Measurements from ENCODE around the gene CT45A9. TPM values are rescaled to one million over a fixed set of nuclear protein-coding genes. Genes with fewer than 3 reads are reported as not detected.
"Not testable (repeated sequence)": the region's sequence is repeated elsewhere in the genome, so short reads cannot be mapped to it uniquely, and the experiment has no call there.

Gene CT45A9
- total RNA-seq, 2 donors from 2014 or later, result not detected

GRCh38 chrX:135890087-135890585, 18.5 kb upstream of the CT45A9 start:
- no peak overlapping the region for H3K4me3 ChIP-seq
- ATAC-seq, result no peak
- no peak for TF ChIP-seq CTCF (IDR thresholded peaks at IDR 0.05)
- WGBS, 2 donors, result 73 to 83% methylated on average over 5 to 12 of the region's 14 CpGs
- intact Hi-C loops (cut with DNase I), result no loop called here
- H3K9me3 ChIP-seq, result no peaks in the 10 kb centered on the region
- H3K4me1 ChIP-seq, result no peaks in the 10 kb centered on the region
- DNase-seq, result no peak
- H3K27ac ChIP-seq, result no peak overlapping the region
- H3K27me3 ChIP-seq, result no peaks in the 10 kb centered on the region
- no peaks in the 10 kb centered on the region for H3K36me3 ChIP-seq (replicated peaks in 1 of 2; ENCODE audit: insufficient read depth in 1 of 2, low read depth in 2 of 2)

GRCh38 chrX:135888976-135889375, 17.4 kb upstream of the CT45A9 start:
- H3K9me3 ChIP-seq; ATAC-seq; H3K27ac ChIP-seq; H3K27me3 ChIP-seq; H3K36me3 ChIP-seq (replicated peaks in 1 of 2; ENCODE audit: insufficient read depth in 1 of 2, low read depth in 2 of 2); DNase-seq; H3K4me1 ChIP-seq; intact Hi-C loops (cut with DNase I); H3K4me3 ChIP-seq: not testable (repeated sequence)
- 68 to 72% methylated on average over 5 of the region's 15 CpGs for WGBS, 2 donors

- 77% methylated on average over 10 of the region's 18 CpGs; no CpG with 5 or more reads in 1 of the 2 donors for WGBS, 2 donors
- H3K9me3 ChIP-seq; ATAC-seq; DNase-seq; H3K36me3 ChIP-seq (replicated peaks in 1 of 2; ENCODE audit: insufficient read depth in 1 of 2, low read depth in 2 of 2); H3K4me1 ChIP-seq; H3K27me3 ChIP-seq; H3K4me3 ChIP-seq; H3K27ac ChIP-seq; intact Hi-C loops (cut with DNase I): not testable (repeated sequence)
Measured at GRCh38 chrX:135888230-135888629, 16.6 kb upstream of the CT45A9 start.

- DNase-seq; H3K36me3 ChIP-seq (replicated peaks in 1 of 2; ENCODE audit: insufficient read depth in 1 of 2, low read depth in 2 of 2); intact Hi-C loops (cut with DNase I); H3K27ac ChIP-seq; H3K9me3 ChIP-seq; ATAC-seq; H3K4me3 ChIP-seq; H3K4me1 ChIP-seq; H3K27me3 ChIP-seq: not testable (repeated sequence)
- 26 to 44% methylated on average over 4 of the region's 5 CpGs for WGBS, 2 donors
Measured at GRCh38 chrX:135882741-135883140, 11.1 kb upstream of the CT45A9 start.

- DNase-seq; H3K27ac ChIP-seq; H3K9me3 ChIP-seq; H3K36me3 ChIP-seq (replicated peaks in 1 of 2; ENCODE audit: insufficient read depth in 1 of 2, low read depth in 2 of 2); H3K4me3 ChIP-seq; ATAC-seq; H3K27me3 ChIP-seq; H3K4me1 ChIP-seq; intact Hi-C loops (cut with DNase I): not testable (repeated sequence)
- WGBS, 2 donors, result no CpG with 5 or more reads among the region's 17 CpGs
Measured at GRCh38 chrX:135854438-135854837, 17.2 kb downstream of the CT45A9 start, which contains the start of gene CT45A8. TSS of gene CT45A8 (minus strand) at chrX:135854538. CDS start at chrX:135850783, 3,755 bp downstream.

GRCh38 chrX:135837180-135837579, 34.4 kb downstream of the CT45A9 start, which contains the start of gene CT45A7:
TSS of gene CT45A7 (minus strand) at chrX:135837280. CDS start at chrX:135833533, 3,747 bp downstream.
- H3K9me3 ChIP-seq; intact Hi-C loops (cut with DNase I); H3K4me1 ChIP-seq; H3K27me3 ChIP-seq; ATAC-seq; H3K27ac ChIP-seq; DNase-seq; H3K36me3 ChIP-seq (replicated peaks in 1 of 2; ENCODE audit: insufficient read depth in 1 of 2, low read depth in 2 of 2); H3K4me3 ChIP-seq: not testable (repeated sequence)
- WGBS, 2 donors, result no CpG with 5 or more reads among the region's 17 CpGs

- intact Hi-C loops (cut with DNase I); H3K9me3 ChIP-seq; H3K4me3 ChIP-seq; H3K27ac ChIP-seq; ATAC-seq; H3K27me3 ChIP-seq; H3K4me1 ChIP-seq; DNase-seq; H3K36me3 ChIP-seq (replicated peaks in 1 of 2; ENCODE audit: insufficient read depth in 1 of 2, low read depth in 2 of 2): not testable (repeated sequence)
- WGBS, 2 donors, result no CpG with 5 or more reads among the region's 17 CpGs
Measured at GRCh38 chrX:135819912-135820311, 51.7 kb downstream of the CT45A9 start, which contains the start of gene CT45A2. TSS of gene CT45A2 (minus strand) at chrX:135820012. CDS start at chrX:135816265, 3,747 bp downstream.

Other genes starting within 250 kb of the CT45A9 start
- gene CT45A1, start 158.2 kb downstream of the CT45A9 start, total RNA-seq, result not detected
- gene CT45A3, start 103.6 kb downstream of the CT45A9 start, total RNA-seq, result not detected
- not detected for gene CT45A5, start 86.3 kb downstream of the CT45A9 start, total RNA-seq
- not detected for gene CT45A6, start 69.0 kb downstream of the CT45A9 start, total RNA-seq
- gene CT45A2, start 51.8 kb downstream of the CT45A9 start, total RNA-seq, result not detected
- not detected for gene CT45A7, start 34.5 kb downstream of the CT45A9 start, total RNA-seq
- not detected for gene CT45A8, start 17.3 kb downstream of the CT45A9 start, total RNA-seq
- gene CT45A10, start 21.6 kb upstream of the CT45A9 start, total RNA-seq, result not detected
- not detected for gene SAGE1, start 21.9 kb upstream of the CT45A9 start, total RNA-seq
- 10 to 100 TPM in 1 of 2 donors, 1 to 10 TPM in 1; 4.6 to 13.2 TPM for gene MMGT1, start 102.2 kb upstream of the CT45A9 start, total RNA-seq
- gene SLC9A6, start 113.6 kb upstream of the CT45A9 start, total RNA-seq, result 1 to 10 TPM; 1.6 to 6.2 TPM